Loucy (cell line): Measurements from ENCODE around the gene CABCOCO1.

Experiments used
- CTCF ChIP-seq: fragments of 200-600 bp; sonication (generic); conservative IDR thresholded peaks from 2 replicates; pipeline ENCODE4 v1.5.1; 2014; ENCODE audit warnings: mild to moderate bottlenecking, antibody characterized with exemption, low read length
- EZH2phosphoT487 ChIP-seq: fragments of 200-600 bp; IDR thresholded peaks from 2 replicates; pipeline ENCODE4 v1.6.1; 2018; ENCODE audit warnings: antibody characterized with exemption, mild to moderate bottlenecking, moderate library complexity, borderline replicate concordance

GRCh38 chr10:61793760-61794703 is 131.3 kb downstream of the CABCOCO1 start:
- TF ChIP-seq CTCF (no peak), EZH2phosphoT487 (no peak)
